Ascending aorta (tissue), 2 donors: Measurements from ENCODE around the gene IFNA7. TPM values are rescaled to one million over a fixed set of nuclear protein-coding genes. Genes with fewer than 3 reads are reported as not detected.
"Not testable (repeated sequence)": the region's sequence is repeated elsewhere in the genome, so short reads cannot be mapped to it uniquely, and the experiment has no call there.

ENCODE experiments used
- DNase-seq, 2 donors: peaks; one replicate each; pipeline ENCODE4 v3.0.0-alpha.2; 2019; ENCODE audit warnings: low spot score in 2 of 2
- H3K27ac ChIP-seq, 2 donors: fragments of 200-600 bp; sonication (generic); one replicate each; pipeline ENCODE4 v1.5.1; 2016 to 2017; ENCODE audit warnings: mild to moderate bottlenecking in 1 of 2
- H3K27me3 ChIP-seq: fragments of 200-600 bp; sonication (generic); one replicate; pipeline ENCODE4 v1.5.1; 2017
- H3K36me3 ChIP-seq, 2 donors: fragments of 200-600 bp; sonication (generic); one replicate each; pipeline ENCODE4 v1.5.1; 2016
- H3K4me1 ChIP-seq, 2 donors: fragments of 200-600 bp; sonication (generic); one replicate each; pipeline ENCODE4 v1.5.1; 2016 to 2017; ENCODE audit warnings: mild to moderate bottlenecking in 1 of 2
- H3K4me3 ChIP-seq, 2 donors: fragments of 200-600 bp; sonication (generic); one replicate each; pipeline ENCODE4 v1.5.1; 2016 to 2017; ENCODE audit warnings: mild to moderate bottlenecking in 1 of 2
- H3K9me3 ChIP-seq, 2 donors: fragments of 200-600 bp; sonication (generic); one replicate each; pipeline ENCODE4 v1.5.1; 2016
- intact Hi-C: fragments of 100-400 bp; cut with DNase I; formaldehyde crosslinking; loops from one replicate; pipeline ENCODE4 v1.15.1; 2023
- total RNA-seq: library from RNA; depleted of rRNA; stranded (reverse); fragments of >200 nt; gene quantifications from one replicate; pipeline ENCODE4 v1.1.0, GENCODE V29; 2016
- TF ChIP-seq, protein P1 (sequence below), 3 experiments: fragments of 200-600 bp in 2 of 3; fragments of 450-650 bp in 1 of 3; sonication (generic) in 2 of 3; IDR thresholded peaks; one replicate each; pipeline ENCODE4 v1.5.1; 2016 to 2019; ENCODE audit warnings: antibody characterized with exemption in 3 of 3, mild to moderate bottlenecking in 1 of 3, moderate library complexity in 1 of 3

Gene IFNA7
- total RNA-seq, 1 donor from 2014 or later, result not detected

DNA sequence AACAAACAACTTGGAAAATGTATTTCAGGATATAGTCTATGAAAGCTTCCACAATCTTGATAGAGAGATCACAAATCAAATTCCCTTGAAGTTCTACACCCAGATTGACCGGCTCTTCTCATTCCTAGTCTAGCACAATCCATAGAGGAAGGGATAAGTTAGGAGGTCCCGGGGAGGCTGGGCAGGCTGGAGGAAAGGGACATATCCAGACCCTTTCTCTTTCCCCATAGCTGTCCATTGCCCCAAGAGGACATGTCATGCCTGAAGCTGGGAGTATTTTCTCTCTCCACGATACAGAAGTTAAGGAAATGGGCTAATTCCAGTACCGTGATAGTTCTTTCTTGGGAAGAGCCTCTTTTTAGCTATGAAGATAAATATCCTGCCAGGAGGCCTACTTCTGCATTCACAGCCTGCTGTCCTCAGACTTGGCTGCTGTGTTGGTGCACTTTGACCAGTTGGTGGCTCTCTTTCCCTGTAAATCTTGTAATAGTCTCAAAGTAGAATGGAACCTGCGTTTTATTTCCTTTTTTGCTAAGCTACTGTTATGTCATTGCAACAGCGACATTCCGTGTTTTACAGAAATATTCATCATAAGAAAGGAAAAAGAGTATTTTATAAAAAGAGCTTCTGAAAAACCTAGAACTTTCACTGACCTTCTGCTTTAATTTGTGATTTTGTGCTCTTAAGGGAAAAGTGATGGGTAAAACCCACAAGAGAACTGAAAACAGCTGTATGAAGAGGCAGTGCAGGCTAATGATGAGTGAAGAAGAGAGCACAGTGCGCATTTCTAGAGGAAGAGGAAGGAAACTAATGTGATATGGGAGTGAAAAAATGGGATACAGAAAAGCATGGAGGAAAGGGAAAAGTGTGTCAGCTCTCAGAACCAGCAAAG, 33.7 kb upstream of the IFNA7 start:
- H3K27ac ChIP-seq, H3K9me3 ChIP-seq, DNase-seq, H3K27me3 ChIP-seq, H3K4me1 ChIP-seq, H3K36me3 ChIP-seq, H3K4me3 ChIP-seq, intact Hi-C loops: not testable (repeated sequence)
- TF ChIP-seq, protein P1, sequence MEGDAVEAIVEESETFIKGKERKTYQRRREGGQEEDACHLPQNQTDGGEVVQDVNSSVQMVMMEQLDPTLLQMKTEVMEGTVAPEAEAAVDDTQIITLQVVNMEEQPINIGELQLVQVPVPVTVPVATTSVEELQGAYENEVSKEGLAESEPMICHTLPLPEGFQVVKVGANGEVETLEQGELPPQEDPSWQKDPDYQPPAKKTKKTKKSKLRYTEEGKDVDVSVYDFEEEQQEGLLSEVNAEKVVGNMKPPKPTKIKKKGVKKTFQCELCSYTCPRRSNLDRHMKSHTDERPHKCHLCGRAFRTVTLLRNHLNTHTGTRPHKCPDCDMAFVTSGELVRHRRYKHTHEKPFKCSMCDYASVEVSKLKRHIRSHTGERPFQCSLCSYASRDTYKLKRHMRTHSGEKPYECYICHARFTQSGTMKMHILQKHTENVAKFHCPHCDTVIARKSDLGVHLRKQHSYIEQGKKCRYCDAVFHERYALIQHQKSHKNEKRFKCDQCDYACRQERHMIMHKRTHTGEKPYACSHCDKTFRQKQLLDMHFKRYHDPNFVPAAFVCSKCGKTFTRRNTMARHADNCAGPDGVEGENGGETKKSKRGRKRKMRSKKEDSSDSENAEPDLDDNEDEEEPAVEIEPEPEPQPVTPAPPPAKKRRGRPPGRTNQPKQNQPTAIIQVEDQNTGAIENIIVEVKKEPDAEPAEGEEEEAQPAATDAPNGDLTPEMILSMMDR (IDR thresholded peaks at IDR 0.05), result peak in 2 of 3 experiments; percentile 36 to 40

DNA sequence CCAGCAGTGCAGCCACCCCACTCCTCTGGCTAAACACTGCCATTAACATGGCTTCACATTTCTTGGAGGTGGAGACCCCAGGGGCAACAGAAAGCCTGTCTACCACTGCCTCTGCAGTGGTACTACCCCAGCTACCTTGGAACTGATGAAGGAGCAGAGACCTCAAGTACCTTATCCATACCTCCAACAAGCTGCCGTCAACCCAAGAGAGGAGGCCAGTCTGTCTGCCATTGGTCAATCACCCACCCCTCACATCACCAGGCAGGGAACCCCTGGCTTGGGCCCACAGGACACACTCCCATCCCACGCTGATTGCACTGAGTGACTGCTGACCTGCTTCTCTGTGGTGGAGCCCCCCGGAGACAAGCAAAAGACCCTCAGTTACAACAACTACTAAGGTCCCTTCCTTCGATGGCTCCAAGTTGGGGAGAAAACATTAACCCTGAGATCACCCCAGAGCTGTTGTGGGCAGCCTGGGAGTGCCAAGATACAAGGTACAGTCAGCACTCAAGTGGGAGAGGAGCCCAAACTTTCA, 32.2 kb upstream of the IFNA7 start:
- Histone ChIP-seq H3K9me3 (no peaks in the 10 kb centered on the region), H3K4me1 (no peaks in the 10 kb centered on the region), H3K27ac (no peak overlapping the region), H3K4me3 (no peak overlapping the region), H3K36me3 (no peaks in the 10 kb centered on the region), H3K27me3 (no peaks in the 10 kb centered on the region)
- TF ChIP-seq, protein P1 (IDR thresholded peaks at IDR 0.05), result no peak
- DNase-seq, result no peak
- intact Hi-C loops, result no loop called here

DNA sequence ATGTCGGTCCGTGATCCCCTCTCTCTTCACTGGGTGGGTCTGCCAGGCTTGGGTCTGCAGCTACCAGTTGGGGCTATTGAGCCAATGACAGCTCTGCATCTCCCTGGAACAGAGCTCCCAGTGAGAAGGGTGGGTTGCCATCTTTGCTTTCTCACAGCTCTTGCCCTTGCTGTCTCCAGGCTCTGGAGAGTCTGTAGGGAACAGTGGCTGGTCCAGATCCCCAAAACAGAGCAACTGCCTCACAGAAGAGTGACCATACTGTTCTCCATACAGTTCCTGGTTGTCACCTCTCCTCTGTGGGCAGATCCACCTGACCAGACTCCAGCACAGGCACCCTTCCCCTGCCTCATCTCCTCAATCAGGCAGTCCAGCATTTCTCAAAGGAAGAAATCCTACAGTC, 31.3 kb upstream of the IFNA7 start:
- H3K27me3 ChIP-seq, result no peaks in the 10 kb centered on the region
- H3K4me1 ChIP-seq, result no peaks in the 10 kb centered on the region
- TF ChIP-seq, protein P1 (IDR thresholded peaks at IDR 0.05), result no peak
- DNase-seq, result no peak
- no peaks in the 10 kb centered on the region for H3K9me3 ChIP-seq
- no peaks in the 10 kb centered on the region for H3K36me3 ChIP-seq
- H3K4me3 ChIP-seq, result no peak overlapping the region
- intact Hi-C loops, result no loop called here
- H3K27ac ChIP-seq, result no peak overlapping the region

DNA sequence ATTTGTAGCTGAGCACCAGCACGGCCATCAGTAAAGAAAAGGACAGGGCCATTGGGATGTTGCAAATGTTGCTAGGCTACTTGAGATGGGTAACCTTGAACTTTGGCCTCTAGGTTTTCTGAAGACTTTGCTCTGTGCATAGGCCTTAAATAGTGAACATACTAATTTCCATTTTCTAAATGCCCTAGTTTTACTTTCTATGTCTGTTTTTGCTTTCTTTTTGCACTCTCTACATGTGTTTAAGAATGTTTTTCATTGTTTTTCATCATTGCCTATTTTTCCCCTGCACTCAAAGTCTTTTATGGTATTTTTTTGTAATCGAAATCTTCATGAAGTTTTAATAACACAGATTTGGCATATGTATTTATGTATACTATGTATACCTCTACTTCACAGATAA, 26.1 kb upstream of the IFNA7 start, which contains the start of gene IFNA17:
Gene IFNA17, minus strand, starts transcription at position 101 of the 400 bp plus-strand sequence. Its CDS starts 49 bp downstream, at position 52.
- H3K27ac ChIP-seq, result no peak within 1 kb of the TSS
- H3K4me3 ChIP-seq, result no peak within 1 kb of the TSS
- intact Hi-C loops, result no loop called here
- no peaks in the 10 kb centered on the region for H3K9me3 ChIP-seq
- no peaks in the 10 kb centered on the region for H3K36me3 ChIP-seq
- H3K27me3 ChIP-seq, result no peaks in the 10 kb centered on the region
- DNase-seq, result no peak
- TF ChIP-seq, protein P1 (IDR thresholded peaks at IDR 0.05), result no peak
- H3K4me1 ChIP-seq, result no peaks in the 10 kb centered on the region

DNA sequence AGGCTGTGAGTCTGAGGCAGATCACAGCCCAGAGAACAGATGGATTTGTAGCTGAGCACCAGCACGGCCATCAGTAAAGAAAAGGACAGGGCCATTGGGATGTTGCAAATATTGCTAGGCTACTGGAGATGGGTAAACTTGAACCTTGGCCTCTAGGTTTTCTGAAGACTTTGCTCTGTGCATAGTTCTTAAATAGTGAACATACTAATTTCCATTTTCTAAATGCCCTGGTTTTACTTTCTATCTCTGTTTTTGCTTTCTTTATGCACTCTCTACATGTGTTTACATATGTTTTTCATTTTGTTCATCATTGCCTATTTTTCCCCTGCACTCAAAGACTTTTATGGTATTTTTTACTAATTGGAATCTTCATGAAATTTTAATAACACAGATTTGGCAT, 15.2 kb upstream of the IFNA7 start, which contains the start of gene IFNA16:
Gene IFNA16, minus strand, starts transcription at position 101 of the 400 bp plus-strand sequence. Its CDS starts 6 bp downstream, at position 95.
- intact Hi-C loops, H3K27ac ChIP-seq, H3K36me3 ChIP-seq, H3K4me3 ChIP-seq, DNase-seq, H3K4me1 ChIP-seq, H3K9me3 ChIP-seq, H3K27me3 ChIP-seq: not testable (repeated sequence)
